Neuronal stem cell (in vitro differentiated cells): ENCODE measurements around the gene SDSL.

Experiments used
- DNase-seq: peaks from one replicate; pipeline ENCODE4 v3.0.0-alpha.2; 2013; ENCODE audit warnings: low spot score
- H2AFZ ChIP-seq: one replicate; pipeline ENCODE4 v1.6.1; 2013; ENCODE audit warnings: mild to moderate bottlenecking, low read length, inconsistent platforms
- H2AK5ac ChIP-seq: 2 replicates; pipeline ENCODE4 v1.6.1; 2013; ENCODE audit warnings: low read depth, mild to moderate bottlenecking, inconsistent platforms, low read length, moderate library complexity, mixed read lengths
- H2BK120ac ChIP-seq: 2 replicates; pipeline ENCODE4 v1.6.1; 2013; ENCODE audit warnings: low read depth, mild to moderate bottlenecking, inconsistent platforms, low read length, moderate library complexity, mixed read lengths
- H2BK12ac ChIP-seq: one replicate; pipeline ENCODE4 v1.6.1; 2013; ENCODE audit warnings: low read length, inconsistent platforms
- H2BK15ac ChIP-seq: 2 replicates; pipeline ENCODE4 v1.6.1; 2013; ENCODE audit warnings: mild to moderate bottlenecking, low read length, inconsistent platforms, mixed read lengths
- H2BK5ac ChIP-seq: one replicate; pipeline ENCODE4 v1.6.1; 2013; ENCODE audit warnings: inconsistent platforms, mild to moderate bottlenecking, low read length, moderate library complexity
- H3K14ac ChIP-seq: one replicate; pipeline ENCODE4 v1.6.1; 2013; ENCODE audit warnings: low read length, inconsistent platforms
- H3K18ac ChIP-seq: 2 replicates; pipeline ENCODE4 v1.6.1; 2013; ENCODE audit warnings: low read length, inconsistent platforms
- H3K23ac ChIP-seq: 2 replicates; pipeline ENCODE4 v1.6.1; 2013; ENCODE audit warnings: low read depth, mild to moderate bottlenecking, mixed read lengths, low read length, inconsistent platforms; ENCODE audit not compliant: poor library complexity
- H3K27ac ChIP-seq: replicated peaks from 3 replicates; pipeline ENCODE4 v1.5.1; 2013; ENCODE audit warnings: low read length, inconsistent platforms
- H3K27me3 ChIP-seq, 3 experiments: 2 replicates each; pipeline ENCODE4 v1.6.1; 2013; ENCODE audit warnings: low read length in 3 of 3, mild to moderate bottlenecking in 2 of 3, inconsistent platforms in 1 of 3, low read depth in 1 of 3, mixed read lengths in 1 of 3, moderate library complexity in 1 of 3; ENCODE audit not compliant: control insufficient read depth in 3 of 3, insufficient read depth in 3 of 3
- H3K36me3 ChIP-seq, 2 donors: replicated peaks in 1 of 2; 2 replicates each; pipeline ENCODE4 v1.6.1; 2013; ENCODE audit warnings: low read length in 2 of 2; ENCODE audit not compliant: control insufficient read depth in 2 of 2, insufficient read depth in 2 of 2
- H3K4ac ChIP-seq: 2 replicates; pipeline ENCODE4 v1.6.1; 2013; ENCODE audit warnings: inconsistent platforms, mild to moderate bottlenecking, low read length, moderate library complexity
- H3K4me1 ChIP-seq, 2 donors: 1 replicate in 1 of 2; 2 replicates in 1 of 2; pipeline ENCODE4 v1.6.1; 2013; ENCODE audit warnings: low read length in 2 of 2, low read depth in 1 of 2; ENCODE audit not compliant: control insufficient read depth in 2 of 2, insufficient read depth in 1 of 2
- H3K4me2 ChIP-seq: one replicate; pipeline ENCODE4 v1.6.1; 2013; ENCODE audit warnings: mild to moderate bottlenecking, low read length, inconsistent platforms; ENCODE audit not compliant: insufficient read depth, poor library complexity, severe bottlenecking
- H3K4me3 ChIP-seq, 2 donors: 2 replicates each; pipeline ENCODE4 v1.5.1; 2013; ENCODE audit warnings: low read length in 2 of 2, mild to moderate bottlenecking in 2 of 2, inconsistent platforms in 1 of 2, moderate library complexity in 1 of 2
- H3K79me1 ChIP-seq: one replicate; pipeline ENCODE4 v1.6.1; 2013; ENCODE audit warnings: low read depth, mild to moderate bottlenecking, inconsistent platforms, low read length, moderate library complexity
- H3K9ac ChIP-seq: one replicate; pipeline ENCODE4 v1.6.1; 2013; ENCODE audit warnings: mild to moderate bottlenecking, low read depth, low read length, inconsistent platforms; ENCODE audit not compliant: poor library complexity
- H3K9me3 ChIP-seq, 2 donors: replicated peaks in 1 of 2; 2 replicates each; pipeline versions ENCODE3 to v1.6.1; 2013; ENCODE audit warnings: low read length in 2 of 2, mild to moderate bottlenecking in 2 of 2, inconsistent platforms in 1 of 2, low read depth in 1 of 2, mixed read lengths in 1 of 2, moderate library complexity in 1 of 2; ENCODE audit not compliant: control insufficient read depth in 2 of 2, insufficient read depth in 1 of 2
- H4K8ac ChIP-seq: one replicate; pipeline ENCODE4 v1.6.1; 2013; ENCODE audit warnings: low read depth, mild to moderate bottlenecking, inconsistent platforms, low read length, moderate library complexity
- H4K91ac ChIP-seq: one replicate; pipeline ENCODE4 v1.6.1; 2013; ENCODE audit warnings: low read length, low read depth, mild to moderate bottlenecking, inconsistent platforms; ENCODE audit not compliant: poor library complexity
- WGBS, 2 donors: extraction: QIAGEN DNeasy Blood & Tissue Kit; methylation state at CpG; one replicate each; pipeline ENCODE4 v1.1.7; 2013; ENCODE audit warnings: missing lambda C conversion rate in 2 of 2, mixed read lengths in 1 of 2; ENCODE audit not compliant: insufficient read length in 2 of 2, insufficient replicate concordance in 1 of 2; ENCODE audit errors: extremely low coverage in 2 of 2; 5-methylcytosine and 5-hydroxymethylcytosine counted together

SDSL gene

GRCh38 chr12:113392520-113392919 lies 29.7 kb upstream of the SDSL start:
- Histone ChIP-seq H3K9ac (no peak overlapping the region), H3K4ac (no peak overlapping the region), H3K4me1 (peaks cover 0 to 3% of the 10 kb centered on the region in 2 donors), H2BK15ac (no peak overlapping the region), H3K23ac (no peak overlapping the region), H3K27ac (no peak overlapping the region), H2BK5ac (no peak overlapping the region), H3K79me1 (no peaks in the 10 kb centered on the region), H2BK120ac (no peak overlapping the region), H3K18ac (no peak overlapping the region), H2BK12ac (no peak overlapping the region), H3K4me2 (no peak overlapping the region), H2AFZ (no peak overlapping the region), H2AK5ac (no peak overlapping the region), H3K4me3 (peak overlapping the region in 1 of 2 donors; percentile 36), H3K14ac (no peak overlapping the region), H3K36me3 (peaks cover 6 to 16% of the 10 kb centered on the region in 2 donors), H4K91ac (no peak overlapping the region), H4K8ac (no peak overlapping the region), H3K9me3 (peaks cover 0 to 2% of the 10 kb centered on the region in 2 donors), H3K27me3 (no peaks in the 10 kb centered on the region)
- WGBS, 2 donors, result no CpG with 5 or more reads among the region's 7 CpGs
- no peak for DNase-seq

DNA sequence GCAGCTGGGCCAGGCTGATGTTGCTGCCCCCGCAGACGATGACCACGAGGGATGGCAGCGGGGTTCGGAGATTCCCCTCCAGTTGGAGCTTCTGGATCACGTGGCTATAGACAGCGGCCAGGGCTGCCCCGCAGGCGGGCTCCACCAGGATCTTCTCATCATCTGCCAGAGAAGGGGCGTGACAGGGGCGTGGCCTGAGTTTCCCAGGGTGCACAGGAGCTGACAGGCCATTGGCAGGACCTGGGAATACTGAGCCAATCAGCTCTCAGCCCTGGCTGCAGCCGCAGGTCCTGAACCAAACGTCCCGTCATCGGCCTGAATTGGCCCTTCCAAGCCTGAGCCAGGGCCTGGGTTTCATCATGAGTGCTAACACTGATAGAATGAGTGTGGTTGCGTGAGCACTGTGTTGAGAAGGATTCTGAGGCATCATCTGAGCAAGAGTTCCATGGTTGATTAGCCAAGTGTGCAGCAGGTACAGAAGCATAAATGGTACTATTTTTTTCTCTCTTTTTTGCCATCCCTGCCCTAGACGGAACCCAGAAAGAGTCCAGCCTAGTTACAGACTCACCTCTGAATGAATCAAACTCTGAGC lies 29.1 kb upstream of the SDSL start:
- peaks cover 5 to 12% of the 10 kb centered on the region in 2 donors for H3K36me3 ChIP-seq
- no peak for DNase-seq
- H4K91ac ChIP-seq, result no peak overlapping the region
- H2AK5ac ChIP-seq, result no peak overlapping the region
- no peak overlapping the region for H2BK5ac ChIP-seq
- no peak overlapping the region for H2BK12ac ChIP-seq
- H3K27ac ChIP-seq, result no peak overlapping the region
- no peaks in the 10 kb centered on the region for H3K27me3 ChIP-seq
- H3K18ac ChIP-seq, result peak overlapping the region; percentile 16
- no peak overlapping the region for H2BK15ac ChIP-seq
- H4K8ac ChIP-seq, result no peak overlapping the region
- H3K14ac ChIP-seq, result no peak overlapping the region
- peak overlapping the region; percentile 25 for H3K23ac ChIP-seq
- no peak overlapping the region for H2AFZ ChIP-seq
- H3K4me2 ChIP-seq, result no peak overlapping the region
- H3K79me1 ChIP-seq, result no peaks in the 10 kb centered on the region
- WGBS, 2 donors, result no CpG with 5 or more reads among the region's 17 CpGs
- no peak overlapping the region for H3K4ac ChIP-seq
- no peak overlapping the region for H3K9ac ChIP-seq
- peaks cover 0 to 3% of the 10 kb centered on the region in 2 donors for H3K4me1 ChIP-seq
- H2BK120ac ChIP-seq, result no peak overlapping the region
- peaks cover 0 to 2% of the 10 kb centered on the region in 2 donors for H3K9me3 ChIP-seq
- no peak overlapping the region for H3K4me3 ChIP-seq

GRCh38 chr12:113393749-113394148 lies 28.4 kb upstream of the SDSL start:
- peaks cover 0 to 2% of the 10 kb centered on the region in 2 donors for H3K9me3 ChIP-seq
- H3K9ac ChIP-seq, result no peak overlapping the region
- H4K8ac ChIP-seq, result no peak overlapping the region
- H4K91ac ChIP-seq, result no peak overlapping the region
- no peak overlapping the region for H2BK120ac ChIP-seq
- H2BK12ac ChIP-seq, result no peak overlapping the region
- H3K4ac ChIP-seq, result no peak overlapping the region
- no CpG with 5 or more reads among the region's 5 CpGs for WGBS, 2 donors
- no peak overlapping the region for H2AK5ac ChIP-seq
- no peak overlapping the region for H3K4me2 ChIP-seq
- H3K18ac ChIP-seq, result no peak overlapping the region
- DNase-seq, result no peak
- H3K14ac ChIP-seq, result no peak overlapping the region
- no peaks in the 10 kb centered on the region for H3K79me1 ChIP-seq
- no peaks in the 10 kb centered on the region for H3K27me3 ChIP-seq
- H2BK5ac ChIP-seq, result no peak overlapping the region
- peaks cover 0 to 3% of the 10 kb centered on the region in 2 donors for H3K4me1 ChIP-seq
- H3K23ac ChIP-seq, result no peak overlapping the region
- H3K4me3 ChIP-seq, result no peak overlapping the region
- no peak overlapping the region for H2BK15ac ChIP-seq
- no peak overlapping the region for H2AFZ ChIP-seq
- H3K27ac ChIP-seq, result no peak overlapping the region
- peaks cover 5 to 12% of the 10 kb centered on the region in 2 donors for H3K36me3 ChIP-seq

DNA sequence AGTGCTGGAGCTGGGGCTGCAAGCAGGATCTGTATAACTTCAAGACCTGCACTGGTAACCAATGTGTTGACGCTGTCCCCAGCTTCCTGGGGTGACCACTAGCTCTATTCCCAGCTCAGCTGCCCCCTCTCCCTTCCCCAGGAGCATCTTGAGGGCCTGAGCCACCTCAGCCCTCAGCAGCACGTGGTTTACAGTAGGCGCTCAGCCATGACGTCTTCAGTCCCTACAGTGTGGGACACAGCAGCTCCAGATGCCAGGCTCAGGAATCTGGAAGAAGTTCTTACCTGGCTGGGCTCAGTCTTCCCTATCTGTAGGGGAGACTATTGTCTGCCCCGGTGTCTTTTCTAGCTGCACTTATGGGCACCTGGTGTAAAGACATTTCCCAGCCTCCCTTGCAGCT lies 27.1 kb upstream of the SDSL start:
- Histone ChIP-seq H3K36me3 (peaks cover 4 to 8% of the 10 kb centered on the region in 2 donors), H3K4me1 (peaks cover 0 to 3% of the 10 kb centered on the region in 2 donors), H3K79me1 (no peaks in the 10 kb centered on the region), H3K18ac (no peak overlapping the region), H2AFZ (no peak overlapping the region), H2BK12ac (peak overlapping the region; percentile 30), H2BK15ac (no peak overlapping the region), H3K4me2 (no peak overlapping the region), H3K27me3 (no peaks in the 10 kb centered on the region), H3K4me3 (no peak overlapping the region), H3K14ac (no peak overlapping the region), H3K23ac (no peak overlapping the region), H3K9me3 (peaks cover 0 to 2% of the 10 kb centered on the region in 2 donors), H3K4ac (no peak overlapping the region), H3K27ac (no peak overlapping the region), H3K9ac (no peak overlapping the region), H2BK120ac (peak overlapping the region; percentile 14), H2AK5ac (no peak overlapping the region), H2BK5ac (no peak overlapping the region), H4K91ac (no peak overlapping the region), H4K8ac (no peak overlapping the region)
- no peak for DNase-seq
- WGBS, 2 donors, result no CpG with 5 or more reads among the region's 5 CpGs
